ENCODE data around the gene LAMB1.

DNA sequence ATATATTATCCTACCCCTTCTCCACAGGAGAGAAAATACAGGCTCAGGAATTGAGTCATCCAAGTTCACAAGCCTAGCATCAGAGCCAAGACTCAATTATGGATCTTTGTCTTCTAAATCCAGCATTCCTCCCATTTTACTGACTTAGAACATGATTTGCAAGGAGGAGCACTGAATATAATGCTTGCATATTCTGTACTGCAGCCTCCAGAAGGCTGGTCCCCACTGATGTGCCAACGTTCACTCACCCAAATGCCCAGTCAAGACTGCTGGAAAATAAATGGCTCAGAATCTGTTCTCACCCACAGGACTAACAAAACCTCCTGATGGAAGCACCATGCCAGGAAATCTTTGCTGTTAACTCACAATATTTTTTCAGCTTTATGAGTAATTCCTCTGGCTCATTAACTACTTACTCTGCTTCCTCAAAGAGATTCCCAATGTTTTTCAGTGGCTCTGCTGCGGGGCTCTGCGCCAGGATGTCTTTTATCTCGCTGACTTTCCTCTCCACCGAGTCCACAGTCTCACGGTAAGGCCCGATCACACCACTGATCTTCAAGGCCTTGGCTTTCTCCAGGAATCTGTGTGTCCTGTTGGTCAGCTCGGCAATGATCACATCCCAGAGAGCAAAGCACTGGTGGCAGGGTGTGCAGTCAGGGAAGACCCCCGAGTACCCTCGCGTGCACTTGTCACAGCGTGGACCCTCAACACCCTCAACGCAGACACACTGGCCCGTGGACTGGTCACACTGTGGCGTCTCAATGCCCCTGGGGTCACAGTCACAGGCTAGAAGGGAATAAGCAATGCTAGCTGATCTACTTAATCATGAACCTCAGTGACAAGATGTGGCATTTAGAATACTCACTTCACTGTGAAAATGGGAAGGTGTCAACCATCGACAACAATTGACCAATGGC, 63.1 kb downstream of the LAMB1 start:
- TF ChIP-seq, protein P1, sequence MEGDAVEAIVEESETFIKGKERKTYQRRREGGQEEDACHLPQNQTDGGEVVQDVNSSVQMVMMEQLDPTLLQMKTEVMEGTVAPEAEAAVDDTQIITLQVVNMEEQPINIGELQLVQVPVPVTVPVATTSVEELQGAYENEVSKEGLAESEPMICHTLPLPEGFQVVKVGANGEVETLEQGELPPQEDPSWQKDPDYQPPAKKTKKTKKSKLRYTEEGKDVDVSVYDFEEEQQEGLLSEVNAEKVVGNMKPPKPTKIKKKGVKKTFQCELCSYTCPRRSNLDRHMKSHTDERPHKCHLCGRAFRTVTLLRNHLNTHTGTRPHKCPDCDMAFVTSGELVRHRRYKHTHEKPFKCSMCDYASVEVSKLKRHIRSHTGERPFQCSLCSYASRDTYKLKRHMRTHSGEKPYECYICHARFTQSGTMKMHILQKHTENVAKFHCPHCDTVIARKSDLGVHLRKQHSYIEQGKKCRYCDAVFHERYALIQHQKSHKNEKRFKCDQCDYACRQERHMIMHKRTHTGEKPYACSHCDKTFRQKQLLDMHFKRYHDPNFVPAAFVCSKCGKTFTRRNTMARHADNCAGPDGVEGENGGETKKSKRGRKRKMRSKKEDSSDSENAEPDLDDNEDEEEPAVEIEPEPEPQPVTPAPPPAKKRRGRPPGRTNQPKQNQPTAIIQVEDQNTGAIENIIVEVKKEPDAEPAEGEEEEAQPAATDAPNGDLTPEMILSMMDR (IDR thresholded peaks at IDR 0.05): no peak
- no peak for TF ChIP-seq POLR2A (IDR thresholded peaks at IDR 0.05)

Measured in esophagus squamous epithelium (tissue), 4 donors.